HG02943 (cell line): ENCODE results near the gene PRKCD.

Experiments
- ATAC-seq: cut with Tn5 transposase; IDR thresholded peaks from one replicate; pipeline ENCODE4 v1.9.1; 2021; ENCODE audit warnings: mild to moderate bottlenecking, low read depth, moderate library complexity; ENCODE audit not compliant: unreplicated experiment

The PRKCD gene

GRCh38 chr3:53211706-53212702 is 51.0 kb downstream of the PRKCD start:
- no peak for ATAC-seq

- ATAC-seq: no peak
Observed at GRCh38 chr3:53213276-53213675, 52.3 kb downstream of the PRKCD start.

- no peak for ATAC-seq
Observed at GRCh38 chr3:53215816-53216215, 54.8 kb downstream of the PRKCD start.

- ATAC-seq: no peak
Observed at GRCh38 chr3:53216723-53217122, 55.7 kb downstream of the PRKCD start.

- no peak for ATAC-seq
Observed at GRCh38 chr3:53217175-53217574, 56.2 kb downstream of the PRKCD start.

GRCh38 chr3:53218131-53218530 is 57.1 kb downstream of the PRKCD start:
- no peak for ATAC-seq

GRCh38 chr3:53219895-53220483 is 59.0 kb downstream of the PRKCD start:
- ATAC-seq: no peak

GRCh38 chr3:53221345-53221744 is 60.3 kb downstream of the PRKCD start:
- ATAC-seq: no peak

- ATAC-seq: no peak
Observed at GRCh38 chr3:53221827-53222182, 60.8 kb downstream of the PRKCD start.

GRCh38 chr3:53222183-53222901 is 61.3 kb downstream of the PRKCD start:
- no peak for ATAC-seq

- no peak for ATAC-seq
Observed at GRCh38 chr3:53223025-53223424, 62.0 kb downstream of the PRKCD start.

GRCh38 chr3:53223541-53223966 is 62.5 kb downstream of the PRKCD start:
- ATAC-seq: no peak

GRCh38 chr3:53224026-53224425 is 63.0 kb downstream of the PRKCD start:
- ATAC-seq: no peak

GRCh38 chr3:53224536-53224935 is 63.5 kb downstream of the PRKCD start:
- no peak for ATAC-seq

GRCh38 chr3:53225181-53225580 is 64.2 kb downstream of the PRKCD start:
- no peak for ATAC-seq

- no peak for ATAC-seq
Observed at GRCh38 chr3:53225651-53226050, 64.6 kb downstream of the PRKCD start.

GRCh38 chr3:53226142-53226840 is 65.3 kb downstream of the PRKCD start:
- no peak for ATAC-seq

- no peak for ATAC-seq
Observed at GRCh38 chr3:53226841-53227407, 65.9 kb downstream of the PRKCD start.

GRCh38 chr3:53227993-53228885 is 67.2 kb downstream of the PRKCD start:
- ATAC-seq: no peak
